ENCODE data around the gene LDB2.

Gene LDB2

DNA sequence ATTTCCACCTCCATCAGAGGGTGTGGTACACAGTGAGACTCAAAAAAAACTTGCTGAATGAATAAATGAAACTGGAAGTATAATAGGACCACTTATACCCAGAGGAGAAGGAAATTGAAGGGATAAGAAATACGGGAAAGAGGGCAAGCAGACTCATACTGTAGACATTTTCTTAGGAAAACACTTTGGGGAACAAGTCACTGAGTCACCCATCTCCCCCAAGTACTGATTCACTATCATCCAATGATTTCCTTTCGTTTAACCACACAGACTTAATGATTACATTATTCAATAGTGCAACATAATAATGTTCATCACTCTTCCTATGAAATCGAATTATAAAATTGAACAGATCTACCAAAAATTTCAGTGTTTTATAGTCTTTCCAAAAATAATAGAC lies 97.1 kb downstream of the LDB2 start:
- DNase-seq, result no peak

DNA sequence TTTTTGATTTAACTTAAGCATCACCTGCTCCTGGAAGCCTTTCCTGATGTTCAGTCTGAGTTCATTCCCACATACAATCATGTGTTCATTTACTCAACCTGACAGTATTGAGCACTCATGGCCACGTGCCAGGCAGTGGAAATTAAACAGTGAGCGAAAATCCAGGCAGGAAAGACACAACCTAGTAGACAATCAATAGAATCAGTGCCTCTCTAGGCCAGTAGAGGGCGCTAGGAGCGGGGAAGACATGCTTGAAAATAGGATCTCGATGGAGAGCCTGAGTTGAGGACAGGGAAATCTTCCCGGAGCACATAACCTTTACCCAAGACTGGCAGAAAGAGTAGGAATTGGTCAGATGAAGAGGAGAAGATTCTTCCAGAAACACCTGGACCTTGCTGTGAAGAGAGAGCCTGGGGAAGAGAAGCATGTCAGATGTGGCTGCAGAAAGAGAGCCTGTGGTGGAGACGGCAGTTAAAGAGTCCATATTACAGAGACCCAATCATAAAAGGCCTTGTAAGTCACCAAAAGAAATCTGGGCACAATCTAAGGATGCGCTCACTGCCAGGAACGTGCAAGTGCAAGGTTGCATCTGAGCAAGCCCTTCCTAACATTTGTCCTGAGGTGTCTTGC lies 103.5 kb downstream of the LDB2 start:
- DNase-seq, result peak; percentile 29 to 37

DNA sequence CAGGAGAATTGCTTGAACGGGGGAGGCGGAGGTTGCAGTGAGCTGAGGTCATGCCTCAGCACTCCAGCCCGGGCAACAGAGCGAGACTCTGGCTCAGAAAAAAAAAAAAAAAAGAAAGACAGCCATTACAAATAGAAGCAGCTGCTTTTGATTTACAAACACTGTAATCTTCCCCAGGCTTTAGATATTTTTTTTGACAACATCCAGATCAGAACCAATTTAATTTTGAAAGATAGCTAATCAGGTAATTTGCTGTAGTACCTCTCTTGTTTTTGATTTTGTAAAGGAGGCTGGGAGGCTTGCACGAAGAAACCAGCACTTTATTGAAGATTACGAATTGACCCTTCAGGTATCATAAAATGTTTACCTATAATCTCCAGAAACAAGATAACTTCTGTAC lies 107.0 kb downstream of the LDB2 start:
- DNase-seq, result no peak

DNA sequence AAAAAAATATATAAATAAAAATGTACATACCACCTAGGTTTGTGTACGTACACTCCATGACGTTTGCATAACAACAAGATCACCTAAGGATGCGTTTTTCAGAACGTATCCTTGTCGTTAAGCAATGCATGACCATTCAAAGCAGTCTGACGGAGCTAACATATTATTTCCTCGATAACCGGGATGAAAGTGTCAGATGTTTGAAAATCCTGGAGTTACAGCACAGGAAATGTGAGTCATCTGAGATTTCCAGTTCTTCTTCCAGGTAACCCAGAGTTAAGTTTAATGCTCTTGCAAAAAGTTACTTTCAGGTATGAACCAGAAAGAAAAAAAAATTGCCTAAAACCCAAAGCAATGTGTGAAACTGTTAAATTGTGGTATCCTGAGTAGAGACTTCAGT lies 107.9 kb downstream of the LDB2 start:
- DNase-seq, result no peak

DNA sequence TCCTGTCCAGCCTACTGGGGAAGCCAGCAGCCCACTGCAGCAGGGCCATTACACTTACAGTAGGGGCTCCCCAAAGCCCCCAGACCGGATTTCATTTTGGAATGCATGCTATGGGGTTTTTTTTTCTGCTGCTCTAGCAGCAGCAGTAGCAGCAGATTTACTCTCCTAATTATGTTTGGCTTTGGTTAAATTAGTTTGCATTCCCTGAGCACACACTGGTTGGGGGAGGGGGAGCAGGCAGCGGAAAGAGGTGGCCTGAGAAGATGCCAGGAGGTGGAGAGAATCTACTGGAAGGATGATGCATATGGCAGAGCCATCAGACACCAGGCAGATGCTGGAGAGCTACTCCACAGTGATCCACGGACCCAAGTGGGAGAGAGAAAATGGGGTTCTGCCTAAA lies 109.6 kb downstream of the LDB2 start:
- no peak for DNase-seq

- DNase-seq, result no peak
Observed at GRCh38 chr4:16785793-16786527, 112.5 kb downstream of the LDB2 start.

GRCh38 chr4:16783119-16783518 lies 115.3 kb downstream of the LDB2 start:
- no peak for DNase-seq

- DNase-seq, result no peak
Observed at GRCh38 chr4:16779028-16779675, 119.3 kb downstream of the LDB2 start.

DNA sequence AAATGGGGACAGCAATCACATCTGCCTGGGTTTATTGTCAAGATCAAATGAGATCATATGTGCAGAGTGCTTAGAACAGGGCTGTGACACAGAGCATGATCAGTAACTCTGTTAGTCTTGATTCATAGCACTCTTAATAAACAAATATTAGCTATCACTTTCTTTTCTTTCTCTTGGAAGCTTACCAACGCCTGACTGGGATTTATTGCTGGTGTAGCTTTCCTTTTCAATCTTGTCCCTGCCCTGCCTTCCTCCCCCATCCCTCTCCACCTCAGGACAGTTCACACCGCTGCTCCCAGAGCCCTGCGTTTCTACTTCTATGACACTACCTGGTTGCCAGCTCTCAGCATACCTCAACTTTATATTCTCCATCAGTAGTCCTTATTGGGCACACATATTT lies 120.7 kb downstream of the LDB2 start:
- no peak for DNase-seq

DNA sequence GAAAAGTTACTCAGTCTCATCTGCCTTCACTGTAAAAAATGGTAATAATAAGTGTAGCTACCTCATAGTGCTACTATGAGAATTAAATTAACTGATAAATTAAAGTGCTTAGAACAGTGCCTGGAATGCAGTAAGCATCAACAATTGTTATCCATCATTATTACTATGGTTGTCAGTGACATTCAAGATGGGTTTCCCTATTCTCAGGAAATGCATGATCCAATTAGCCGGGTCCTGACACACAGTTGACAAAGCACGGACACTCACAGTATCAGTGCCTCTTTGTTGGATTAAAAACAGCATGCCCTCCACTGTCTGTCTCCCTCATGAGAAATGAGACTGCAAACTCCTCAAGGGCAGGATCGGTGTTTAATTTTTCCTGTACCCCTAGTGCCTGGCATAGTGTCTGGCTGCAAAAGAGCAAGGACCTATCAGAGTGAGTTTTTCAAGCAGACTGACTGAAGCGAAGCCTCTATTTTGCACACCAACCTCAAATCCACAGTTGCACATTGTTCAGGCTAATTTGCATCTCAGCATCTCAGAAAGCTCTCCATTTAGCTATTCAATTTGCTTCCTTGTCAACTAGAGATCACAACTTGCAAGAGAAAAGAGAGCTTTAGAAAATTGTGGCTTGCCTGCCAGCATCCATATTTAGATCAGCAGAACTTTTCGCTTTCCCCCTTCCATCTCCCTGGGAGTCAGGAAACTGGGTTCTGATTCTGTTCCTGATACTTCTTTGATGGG lies 122.9 kb downstream of the LDB2 start:
- DNase-seq, result no peak

GRCh38 chr4:16772366-16772850 lies 126.0 kb downstream of the LDB2 start:
- DNase-seq, result no peak

DNA sequence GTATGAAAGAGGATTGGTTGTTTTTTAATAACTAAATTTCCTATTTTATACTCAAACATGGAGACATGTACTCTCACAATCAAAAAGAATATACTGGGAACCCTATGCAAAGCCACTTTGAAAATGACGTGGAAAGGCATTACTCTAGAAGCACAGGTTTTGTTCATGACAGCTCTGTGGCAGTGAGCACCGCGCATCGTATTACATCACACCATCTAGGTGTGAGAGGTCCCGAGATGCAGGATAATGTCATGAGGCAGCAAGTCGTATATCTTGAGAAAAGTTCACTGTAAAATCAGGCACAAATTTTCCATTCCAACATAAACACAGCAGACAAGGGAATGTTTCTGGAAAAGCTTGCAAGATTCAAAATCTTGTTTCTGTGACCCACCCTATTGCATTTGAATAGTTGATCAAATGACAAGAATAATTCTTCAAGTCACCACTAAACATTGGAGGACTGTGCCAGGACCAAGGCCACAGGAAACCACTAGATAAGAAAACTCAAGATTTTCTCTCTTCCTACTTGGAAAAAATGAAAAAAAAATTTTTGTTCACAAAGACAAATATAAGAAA lies 127.6 kb downstream of the LDB2 start:
- no peak for DNase-seq

DNA sequence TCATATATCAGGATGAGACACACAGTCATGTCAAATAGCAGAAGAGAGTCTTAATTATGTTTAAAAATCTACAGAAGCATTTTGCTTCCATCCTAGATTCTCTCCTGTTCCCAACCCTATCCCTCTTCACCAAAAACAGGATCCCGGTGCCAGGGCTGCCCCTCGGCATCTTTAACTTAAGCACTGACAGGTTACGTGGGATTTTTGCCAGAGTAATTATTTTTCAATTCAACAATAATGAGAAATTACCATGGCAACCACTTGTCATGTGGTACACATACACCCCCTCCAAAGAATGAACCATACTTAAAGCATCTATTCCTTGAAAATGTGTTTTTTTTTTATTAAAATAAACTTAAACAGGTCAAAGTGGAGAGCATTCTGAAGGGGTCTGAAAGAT lies 130.6 kb downstream of the LDB2 start:
- no peak for DNase-seq

DNA sequence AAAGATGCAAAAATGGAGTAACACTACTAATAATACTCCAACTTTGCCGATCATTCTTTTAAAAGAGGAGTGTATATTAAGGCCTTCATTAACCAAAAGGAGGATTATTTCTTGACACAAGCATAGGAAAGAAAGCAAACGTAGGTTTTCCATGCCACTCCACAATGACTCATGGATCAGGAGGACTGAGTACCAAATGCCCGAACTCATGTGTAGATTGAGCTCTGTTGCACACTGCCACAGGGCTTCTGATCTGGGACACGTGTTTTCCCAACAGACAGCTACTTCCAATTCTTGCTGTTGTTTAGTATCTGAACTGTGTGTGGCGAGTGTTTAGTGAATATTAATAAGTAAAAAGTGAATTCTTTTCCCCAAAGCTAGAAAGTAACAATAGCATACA lies 131.2 kb downstream of the LDB2 start:
- DNase-seq, result no peak

GRCh38 chr4:16765546-16765945 lies 132.9 kb downstream of the LDB2 start:
- no peak for DNase-seq

DNA sequence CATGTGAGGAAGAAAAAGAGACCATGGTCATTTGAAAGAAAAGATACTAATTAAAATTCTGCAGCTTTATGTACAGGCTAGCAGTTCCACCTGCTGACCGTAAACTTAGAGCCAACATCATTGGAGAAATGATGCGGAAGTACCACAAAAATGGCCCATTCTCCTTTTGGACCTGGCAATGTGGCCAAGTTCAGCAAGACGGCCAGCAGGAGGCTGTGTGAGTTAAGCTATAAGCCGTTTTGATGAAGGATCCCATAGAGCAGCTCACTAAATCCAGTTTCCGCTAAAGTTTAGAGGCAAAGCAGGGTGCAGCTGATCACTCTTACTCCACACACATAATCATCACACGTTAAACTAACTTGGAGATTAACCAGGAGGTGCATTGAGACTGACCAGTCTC lies 133.8 kb downstream of the LDB2 start:
- no peak for DNase-seq

- no peak for DNase-seq
Observed at GRCh38 chr4:16760617-16761363, 137.7 kb downstream of the LDB2 start.

GRCh38 chr4:16759931-16760582 lies 138.4 kb downstream of the LDB2 start:
- no peak for DNase-seq

DNA sequence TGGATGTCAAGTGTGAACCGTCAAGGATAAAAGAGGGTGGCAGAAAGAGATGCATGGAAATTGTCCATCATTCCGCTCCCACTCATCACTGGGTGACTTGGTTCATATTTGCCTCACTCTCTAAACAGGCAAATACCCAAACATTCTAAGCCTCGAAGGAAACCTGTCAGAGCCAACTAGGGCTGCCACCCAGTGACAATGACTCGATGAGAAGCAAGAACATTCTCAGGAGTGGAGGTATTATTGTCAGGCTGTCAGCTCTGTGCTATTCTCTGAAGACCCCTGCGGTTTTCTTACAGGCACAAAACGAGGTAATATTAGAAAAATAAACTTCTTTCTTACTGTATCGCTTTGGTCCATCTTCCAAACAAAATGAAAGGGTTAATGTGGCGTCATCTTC lies 139.6 kb downstream of the LDB2 start:
- no peak for DNase-seq

DNA sequence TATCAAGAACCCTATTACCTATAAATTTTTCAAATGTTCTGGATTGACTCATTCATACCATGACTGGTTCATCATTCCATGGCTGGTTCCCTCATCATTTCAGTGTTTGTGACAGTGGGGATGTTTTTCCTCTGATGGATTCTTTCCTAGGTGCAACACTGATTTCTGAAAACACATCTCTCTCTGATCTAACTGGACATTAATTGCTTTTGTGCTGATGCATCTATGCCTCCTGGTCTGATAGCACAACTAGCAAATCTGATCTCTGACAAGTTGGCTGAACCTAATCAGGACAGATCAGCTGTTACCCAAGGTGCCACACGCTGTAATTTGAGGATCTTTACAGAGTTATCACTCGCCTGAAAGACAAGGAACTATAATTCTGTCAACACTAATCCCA lies 140.2 kb downstream of the LDB2 start:
- DNase-seq, result no peak

- no peak for DNase-seq
Observed at GRCh38 chr4:16757080-16757521, 141.3 kb downstream of the LDB2 start.

DNA sequence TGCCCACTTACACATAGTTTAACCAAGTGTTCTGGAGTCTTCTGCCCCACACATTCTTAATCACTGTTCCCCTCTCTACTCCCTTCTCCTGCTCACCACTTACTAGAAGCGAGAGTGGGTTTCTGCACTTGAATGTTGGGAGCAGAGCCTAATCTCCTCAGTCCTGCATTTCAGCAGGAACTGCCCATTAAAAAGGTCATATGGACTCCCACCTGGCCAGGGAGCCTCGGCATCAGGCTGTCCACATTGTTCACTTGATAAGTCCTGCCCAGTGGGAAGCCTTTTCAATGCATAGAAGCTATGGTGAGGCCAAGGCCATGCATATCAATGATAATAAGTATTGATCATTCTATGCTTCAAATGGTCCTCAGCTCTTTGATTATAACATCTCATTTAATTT lies 144.3 kb downstream of the LDB2 start:
- DNase-seq, result no peak
